GM18867 (cell line): ENCODE data around the gene AKT3.

ENCODE experiments used
- ATAC-seq: cut with Tn5 transposase; IDR thresholded peaks from one replicate; pipeline ENCODE4 v1.9.1; 2021; ENCODE audit warnings: mild to moderate bottlenecking, moderate library complexity; ENCODE audit not compliant: unreplicated experiment

The AKT3 gene

GRCh38 chr1:243562473-243562872 is 287.6 kb downstream of the AKT3 start:
- ATAC-seq, result no peak

GRCh38 chr1:243561588-243562319 is 288.3 kb downstream of the AKT3 start:
- ATAC-seq, result no peak

GRCh38 chr1:243559575-243560162 is 290.4 kb downstream of the AKT3 start:
- no peak for ATAC-seq

- ATAC-seq, result no peak
Observed at GRCh38 chr1:243558576-243558975, 291.5 kb downstream of the AKT3 start.

- no peak for ATAC-seq
Observed at GRCh38 chr1:243557866-243558265, 292.2 kb downstream of the AKT3 start.

- no peak for ATAC-seq
Observed at GRCh38 chr1:243554686-243555085, 295.4 kb downstream of the AKT3 start.

- no peak for ATAC-seq
Observed at GRCh38 chr1:243553090-243553489, 297.0 kb downstream of the AKT3 start.

- no peak for ATAC-seq
Observed at GRCh38 chr1:243550276-243550675, 299.8 kb downstream of the AKT3 start.

- ATAC-seq, result no peak
Observed at GRCh38 chr1:243549791-243550190, 300.3 kb downstream of the AKT3 start.

- ATAC-seq, result no peak
Observed at GRCh38 chr1:243549108-243549507, 300.9 kb downstream of the AKT3 start.

- ATAC-seq, result no peak
Observed at GRCh38 chr1:243548516-243548915, 301.5 kb downstream of the AKT3 start.

GRCh38 chr1:243547891-243548290 is 302.2 kb downstream of the AKT3 start:
- ATAC-seq, result no peak

- no peak for ATAC-seq
Observed at GRCh38 chr1:243546457-243546856, 303.6 kb downstream of the AKT3 start.

GRCh38 chr1:243543501-243543900 is 306.5 kb downstream of the AKT3 start:
- no peak for ATAC-seq

GRCh38 chr1:243542739-243543415 is 307.2 kb downstream of the AKT3 start:
- ATAC-seq, result no peak

GRCh38 chr1:243539636-243540035 is 310.4 kb downstream of the AKT3 start:
- ATAC-seq, result no peak

GRCh38 chr1:243535014-243535413 is 315.0 kb downstream of the AKT3 start:
- ATAC-seq, result no peak

- no peak for ATAC-seq
Observed at GRCh38 chr1:243529512-243529911, 320.5 kb downstream of the AKT3 start.

- ATAC-seq, result no peak
Observed at GRCh38 chr1:243528459-243529121, 321.5 kb downstream of the AKT3 start.

- ATAC-seq, result no peak
Observed at GRCh38 chr1:243526180-243526579, 323.9 kb downstream of the AKT3 start.

- ATAC-seq, result no peak
Observed at GRCh38 chr1:243525085-243525487, 325.0 kb downstream of the AKT3 start.

GRCh38 chr1:243523766-243524165 is 326.3 kb downstream of the AKT3 start:
- ATAC-seq, result no peak
